GM19351 (cell line): ENCODE measurements around the gene MBOAT7.

Source experiments
- ATAC-seq: cut with Tn5 transposase; IDR thresholded peaks from one replicate; pipeline ENCODE4 v1.9.1; 2021; ENCODE audit warnings: mild to moderate bottlenecking, moderate library complexity; ENCODE audit not compliant: unreplicated experiment

The MBOAT7 gene

GRCh38 chr19:54164369-54165068 lies 24.9 kb downstream of the MBOAT7 start:
- no peak for ATAC-seq

DNA sequence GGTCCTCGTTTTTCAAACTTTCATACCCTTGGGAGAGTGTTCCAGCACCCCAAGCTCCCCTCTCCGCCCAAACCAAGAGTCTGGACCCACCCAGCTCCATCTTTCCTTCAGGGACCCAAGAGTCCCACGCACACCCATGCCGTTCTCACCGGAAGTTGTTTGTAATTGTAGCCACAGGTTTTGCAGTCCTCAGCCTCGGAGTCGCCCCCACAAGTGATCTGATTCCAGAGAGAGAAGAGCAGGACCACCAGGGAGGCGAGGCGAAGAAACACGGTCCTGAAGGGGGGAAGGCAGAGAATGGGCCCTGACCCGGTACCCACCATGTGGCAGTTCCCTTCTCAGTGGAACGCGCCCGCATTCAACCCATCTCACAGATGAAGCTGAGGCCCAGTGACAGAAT lies 26.5 kb downstream of the MBOAT7 start:
- no peak for ATAC-seq

DNA sequence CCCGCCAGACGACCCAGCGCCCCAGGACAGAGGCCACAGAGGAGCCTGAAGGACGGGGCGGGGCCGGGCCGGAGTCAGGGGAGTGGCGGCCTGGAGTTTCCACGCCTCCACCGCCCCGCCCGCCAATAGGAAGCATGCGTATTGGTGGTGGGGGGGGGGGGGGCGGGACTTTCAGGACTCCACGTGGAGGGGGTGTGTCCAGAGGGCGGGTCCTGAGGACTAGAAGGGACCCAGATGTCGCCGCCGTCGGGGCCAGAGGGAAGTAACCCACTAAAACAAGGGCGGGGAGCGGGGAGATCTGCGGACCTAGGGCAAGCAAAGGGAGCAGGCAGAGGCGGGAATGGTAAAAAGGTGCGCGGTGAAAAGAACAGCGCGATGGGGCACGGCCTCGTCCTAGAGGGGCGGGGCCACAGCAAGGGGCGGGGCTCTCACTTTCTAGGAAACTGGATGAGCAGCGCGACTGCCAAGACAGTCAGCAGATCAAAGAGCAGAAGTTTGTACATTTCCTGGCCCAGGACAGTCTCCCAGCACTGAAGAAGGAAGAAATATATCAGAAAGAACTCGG lies 27.1 kb downstream of the MBOAT7 start:
- no peak for ATAC-seq

DNA sequence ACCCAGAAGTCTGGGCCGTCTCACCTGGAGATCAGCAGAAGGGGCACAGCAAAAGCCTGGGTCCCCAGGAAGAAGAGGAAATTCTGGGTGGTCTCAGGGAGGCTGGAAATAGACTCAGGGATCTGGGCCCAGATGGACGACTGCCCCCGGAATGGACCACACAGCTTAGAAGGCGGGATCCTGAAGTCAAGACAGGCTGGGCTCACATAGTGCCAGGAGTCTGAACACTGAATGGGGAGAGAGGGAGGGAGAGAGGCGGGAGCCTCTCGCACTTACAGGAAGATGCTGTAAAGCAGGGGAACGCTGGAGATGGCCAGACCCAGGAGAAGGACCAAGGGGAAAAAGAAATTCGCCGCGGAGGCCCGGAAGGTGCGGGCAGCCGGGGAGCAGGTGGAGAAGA lies 28.5 kb downstream of the MBOAT7 start:
- ATAC-seq = no peak

DNA sequence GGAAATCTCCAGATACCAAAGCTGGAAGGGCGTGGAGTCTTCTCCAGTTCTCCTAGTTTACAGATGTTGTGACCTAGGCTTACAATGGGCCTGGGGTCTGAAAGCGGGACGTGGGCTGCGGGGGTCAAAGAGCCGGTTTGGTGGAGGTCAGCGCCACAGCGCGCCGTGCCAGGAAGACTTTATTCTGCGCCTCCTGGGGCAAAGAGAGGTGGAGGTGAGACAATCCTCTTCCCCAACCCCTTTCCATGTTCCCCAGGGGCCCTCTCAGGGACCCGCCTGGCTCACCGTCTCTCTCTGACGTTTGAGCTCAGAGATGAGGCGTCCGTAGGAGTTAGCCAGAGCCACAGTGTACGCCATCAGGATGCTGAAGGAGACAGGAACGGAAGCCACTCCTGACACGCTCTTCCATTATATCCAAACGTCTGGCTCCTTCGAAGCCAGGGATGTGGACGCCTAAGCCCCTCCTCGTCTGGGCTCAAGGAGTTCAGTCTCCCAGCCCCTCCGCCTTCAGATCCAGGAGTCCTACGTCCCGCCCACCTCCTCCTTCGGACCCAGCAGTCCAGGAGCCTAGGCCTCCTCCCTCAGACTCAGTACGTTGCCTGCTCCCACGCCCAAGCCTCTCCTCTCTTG lies 29.1 kb downstream of the MBOAT7 start:
- ATAC-seq = no peak

- ATAC-seq = peak; percentile 89
Measured at GRCh38 chr19:54159352-54160181, 29.8 kb downstream of the MBOAT7 start, which contains the start of gene LENG1. Gene LENG1 (minus strand): TSS chr19:54159721. CDS start chr19:54159695, 26 bp downstream.

DNA sequence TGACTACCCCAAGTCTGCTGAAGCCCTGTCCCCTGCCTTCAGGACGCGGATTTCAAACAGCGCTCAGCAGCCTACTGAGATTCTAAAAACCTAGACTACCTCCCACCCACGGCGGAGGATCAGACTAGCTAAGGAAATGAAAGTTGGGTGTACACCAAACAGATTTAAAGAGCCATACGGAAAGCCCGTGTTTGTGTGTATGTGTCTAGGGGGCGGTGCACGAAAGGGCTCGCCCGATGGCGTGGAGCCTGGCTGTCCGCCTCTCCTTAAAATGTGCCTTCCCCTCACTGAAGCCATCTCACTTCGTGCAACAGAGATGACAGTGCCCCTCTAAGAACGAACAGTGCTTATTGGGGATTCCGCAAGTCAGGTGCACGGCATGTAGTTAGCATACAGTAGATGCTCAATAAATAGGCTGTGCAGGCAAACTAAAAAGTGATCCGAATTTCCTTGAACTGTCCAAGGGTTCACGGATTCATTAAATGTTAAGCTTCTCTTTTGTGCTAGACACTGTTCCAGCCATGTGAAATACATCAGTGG lies 30.5 kb downstream of the MBOAT7 start:
- no peak for ATAC-seq

GRCh38 chr19:54156953-54157352 lies 32.4 kb downstream of the MBOAT7 start:
- no peak for ATAC-seq

- ATAC-seq = no peak
Measured at GRCh38 chr19:54156490-54156889, 32.9 kb downstream of the MBOAT7 start.

GRCh38 chr19:54155694-54156093 lies 33.7 kb downstream of the MBOAT7 start:
- no peak for ATAC-seq

DNA sequence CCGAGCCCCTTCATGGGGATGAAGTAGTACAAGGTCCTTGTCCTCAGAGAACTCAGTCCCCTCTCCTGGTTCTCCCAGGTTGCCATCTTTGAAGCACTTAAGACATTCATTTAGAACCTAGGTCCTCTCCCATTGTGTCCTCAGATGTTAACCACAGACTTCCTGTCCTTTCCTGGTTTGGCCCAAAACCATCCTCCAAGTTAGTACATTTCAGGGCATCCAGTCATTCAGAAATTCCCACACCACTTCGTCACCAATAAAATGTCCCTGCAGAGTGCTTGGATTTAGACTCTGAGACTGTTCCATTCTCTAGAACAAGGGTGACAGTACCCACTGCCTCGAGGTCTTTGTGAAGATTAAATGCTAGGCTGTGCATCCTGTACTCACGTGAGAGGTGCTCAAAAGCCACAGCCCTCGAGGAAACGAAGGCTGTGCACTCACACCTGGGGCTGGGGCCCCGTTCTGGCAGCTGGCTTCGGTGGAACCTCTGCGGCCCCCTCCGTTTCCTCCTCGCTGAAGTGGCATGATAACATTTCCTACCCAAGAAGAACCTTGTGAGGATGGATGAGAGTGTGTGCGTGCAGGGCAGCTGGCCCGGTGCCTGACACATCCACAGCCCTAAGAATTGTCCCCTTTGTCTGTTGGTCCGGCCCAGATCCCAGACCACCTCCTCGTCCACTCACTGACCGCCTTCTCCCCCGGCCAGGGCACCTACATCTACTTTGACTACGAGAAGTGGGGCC lies 34.6 kb downstream of the MBOAT7 start:
- no peak for ATAC-seq

- no peak for ATAC-seq
Measured at GRCh38 chr19:54153731-54154326, 35.6 kb downstream of the MBOAT7 start.

DNA sequence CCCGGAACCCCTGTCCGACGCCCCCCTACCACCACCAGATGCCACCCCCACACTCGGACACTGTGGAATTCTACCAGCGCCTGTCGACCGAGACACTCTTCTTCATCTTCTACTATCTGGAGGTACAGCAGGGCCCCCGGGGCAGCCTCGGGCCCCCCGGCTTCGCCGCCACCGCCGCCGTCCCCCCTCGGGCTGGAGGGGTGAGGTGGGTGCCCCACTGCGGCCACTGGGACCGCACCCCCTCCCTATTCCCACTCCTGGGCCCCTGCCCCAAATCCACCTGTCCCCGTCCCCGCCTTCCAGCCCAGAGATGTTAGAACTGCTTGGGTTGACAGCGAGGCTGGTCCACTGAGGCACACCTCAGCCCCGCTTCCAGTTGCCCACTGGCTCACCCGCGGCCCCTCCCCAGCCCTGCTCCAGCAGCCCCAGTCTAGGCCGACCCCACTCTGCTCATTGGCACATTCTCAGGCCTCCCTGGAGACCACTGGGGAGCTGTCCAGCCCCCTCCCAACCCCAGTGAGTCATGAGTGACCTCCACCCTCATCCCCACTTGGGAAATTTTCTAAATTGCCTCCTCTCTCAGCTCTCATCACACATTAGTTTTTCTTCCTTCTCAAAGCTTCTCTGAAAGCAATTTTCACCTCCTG lies 36.4 kb downstream of the MBOAT7 start:
- ATAC-seq = no peak

DNA sequence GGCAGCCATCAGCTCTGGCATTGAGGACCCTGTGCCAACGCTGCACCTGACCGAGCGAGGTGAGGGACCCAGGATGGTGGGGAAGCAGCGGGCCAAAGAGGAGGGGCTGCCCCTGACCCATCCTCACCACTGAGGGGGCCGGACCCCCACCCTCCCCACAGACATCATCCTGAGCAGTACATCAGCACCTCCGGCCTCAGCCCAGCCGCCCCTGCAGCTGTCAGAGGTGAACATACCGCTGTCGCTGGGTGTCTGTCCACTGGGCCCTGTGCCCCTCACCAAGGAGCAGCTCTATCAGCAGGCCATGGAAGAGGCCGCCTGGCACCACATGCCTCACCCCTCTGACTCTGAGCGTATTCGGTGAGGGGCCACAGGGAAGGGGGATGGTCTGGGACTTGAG lies 37.1 kb downstream of the MBOAT7 start:
- no peak for ATAC-seq

DNA sequence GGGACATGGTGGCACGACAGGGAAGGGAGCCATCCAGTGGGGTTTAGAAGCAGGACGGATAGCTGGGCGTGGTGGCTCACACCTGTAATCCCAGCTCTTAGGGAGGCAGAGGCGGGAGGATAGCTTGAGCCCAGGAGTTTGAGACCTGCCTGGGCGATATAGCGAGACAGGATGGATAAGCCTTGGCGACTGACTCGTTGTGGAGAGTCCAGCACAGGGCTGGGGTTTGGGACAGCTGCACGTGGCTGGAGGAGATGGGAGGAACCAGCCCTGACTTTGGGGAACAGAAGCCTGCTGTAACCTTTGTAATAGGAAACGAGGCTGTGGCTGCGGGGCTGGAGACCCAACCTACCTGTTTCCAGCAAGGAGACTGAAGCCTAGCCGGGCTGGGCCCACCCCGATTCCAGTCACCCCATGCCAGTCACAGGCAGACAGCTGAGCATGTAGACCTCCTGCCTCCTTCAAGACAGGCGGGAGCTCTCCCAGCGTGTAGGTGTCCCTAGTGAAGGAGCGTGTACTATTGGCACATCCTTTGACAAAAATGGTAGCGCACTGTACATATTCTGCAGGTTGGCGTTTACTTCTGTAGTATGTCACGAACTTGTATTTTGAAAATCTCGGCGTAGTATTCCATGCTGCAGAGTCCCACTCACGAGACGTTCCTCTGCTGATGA lies 37.9 kb downstream of the MBOAT7 start:
- no peak for ATAC-seq

GRCh38 chr19:54149021-54149812 lies 40.2 kb downstream of the MBOAT7 start:
- no peak for ATAC-seq

DNA sequence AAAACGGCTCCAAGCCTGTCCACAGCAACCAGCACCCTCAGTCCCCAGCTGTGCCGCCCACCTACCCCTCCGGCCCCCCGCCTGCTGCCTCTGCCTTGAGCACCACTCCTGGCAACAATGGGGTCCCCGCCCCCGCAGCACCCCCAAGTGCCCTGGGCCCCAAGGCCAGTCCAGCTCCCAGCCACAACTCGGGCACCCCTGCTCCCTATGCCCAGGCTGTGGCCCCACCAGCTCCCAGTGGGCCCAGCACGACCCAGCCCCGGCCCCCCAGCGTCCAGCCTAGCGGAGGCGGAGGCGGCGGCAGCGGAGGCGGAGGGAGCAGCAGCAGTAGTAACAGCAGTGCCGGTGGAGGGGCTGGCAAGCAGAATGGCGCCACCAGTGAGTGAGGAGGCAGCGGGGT lies 41.2 kb downstream of the MBOAT7 start:
- ATAC-seq = no peak

- ATAC-seq = no peak
Measured at GRCh38 chr19:54147676-54148075, 41.7 kb downstream of the MBOAT7 start.
